Measurements from ENCODE around the gene LRGUK. TPM values are rescaled to one million over a fixed set of nuclear protein-coding genes. Genes with fewer than 3 reads are reported as not detected.

Gene LRGUK
- total and polyA plus RNA-seq, 9 donors: 0.23 to 1.0 (median 0.38) TPM

- H3K36me3 ChIP-seq (ENCODE audit: control insufficient read depth, insufficient read depth, low read length): no peaks in the 10 kb centered on the region
- H3K9me3 ChIP-seq (replicated peaks; ENCODE audit: control insufficient read depth, low read depth, low read length): no peaks in the 10 kb centered on the region
- DNase-seq: no peak
- 60% methylated on average over 1 of the region's 3 CpGs for WGBS (ENCODE audit: insufficient coverage)
- H3K4me3 ChIP-seq (ENCODE audit: low read length): no peak overlapping the region
- H3K27ac ChIP-seq (ENCODE audit: low read length): no peak overlapping the region
- H3K27me3 ChIP-seq (ENCODE audit: control insufficient read depth, insufficient read depth, low read length): no peaks in the 10 kb centered on the region
- no peaks in the 10 kb centered on the region for H3K4me1 ChIP-seq (ENCODE audit: control insufficient read depth, insufficient read depth, low read length)
Observed at GRCh38 chr7:134184767-134185166, 57.6 kb downstream of the LRGUK start.

- Histone ChIP-seq H3K27me3 (ENCODE audit: control insufficient read depth, insufficient read depth, low read length) (no peaks in the 10 kb centered on the region), H3K4me1 (ENCODE audit: control insufficient read depth, insufficient read depth, low read length) (no peaks in the 10 kb centered on the region), H3K36me3 (ENCODE audit: control insufficient read depth, insufficient read depth, low read length) (no peaks in the 10 kb centered on the region), H3K27ac (ENCODE audit: low read length) (no peak overlapping the region), H3K4me3 (ENCODE audit: low read length) (no peak overlapping the region), H3K9me3 (replicated peaks; ENCODE audit: control insufficient read depth, low read depth, low read length) (no peaks in the 10 kb centered on the region)
- no CpG with 5 or more reads among the region's 3 CpGs for WGBS (ENCODE audit: insufficient coverage)
- DNase-seq: no peak
Observed at GRCh38 chr7:134186027-134186426, 58.9 kb downstream of the LRGUK start.

DNA sequence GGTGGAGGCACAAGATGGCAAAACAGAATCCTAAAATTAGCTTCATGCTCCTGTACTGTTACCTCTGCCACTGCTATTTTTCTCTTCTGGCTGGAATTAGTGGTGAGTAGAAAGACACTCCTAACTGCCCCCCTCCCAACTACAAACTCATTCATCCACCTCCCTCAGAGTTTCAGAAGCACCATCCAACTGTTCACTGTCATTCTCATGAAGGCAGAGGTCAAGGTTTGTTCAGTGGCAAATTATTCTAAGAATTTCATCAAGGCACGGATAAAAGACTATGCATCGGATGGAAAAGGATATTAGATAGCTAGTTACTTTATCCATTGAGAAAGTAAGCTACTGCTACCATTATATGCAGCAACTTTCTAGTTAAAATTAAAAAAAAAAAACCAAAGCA is 59.7 kb downstream of the LRGUK start:
- Histone ChIP-seq H3K27me3 (ENCODE audit: control insufficient read depth, insufficient read depth, low read length) (no peaks in the 10 kb centered on the region), H3K4me3 (ENCODE audit: low read length) (no peak overlapping the region)
- no CpG with 5 or more reads among the region's 2 CpGs for WGBS (ENCODE audit: insufficient coverage)

DNA sequence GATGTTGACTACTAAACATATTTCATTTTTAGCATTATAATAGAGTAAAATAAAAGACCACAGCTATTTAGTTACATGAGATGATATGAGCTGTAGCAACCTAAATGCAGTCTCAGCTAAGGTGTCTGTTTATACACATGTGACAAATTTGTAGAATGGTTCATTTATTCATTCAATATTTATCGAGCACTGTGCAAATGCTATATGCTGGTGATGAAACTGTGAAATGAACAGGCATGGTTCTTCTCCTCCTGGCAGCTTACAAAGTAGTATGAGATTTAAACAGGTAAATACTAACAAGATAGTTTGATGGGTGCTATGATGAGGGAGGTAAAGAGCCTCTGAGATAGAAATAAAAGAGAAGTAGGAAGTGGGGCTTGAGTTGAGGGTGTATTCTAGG is 60.8 kb downstream of the LRGUK start:
- no peaks in the 10 kb centered on the region for H3K36me3 ChIP-seq (ENCODE audit: control insufficient read depth, insufficient read depth, low read length)
- no peaks in the 10 kb centered on the region for H3K9me3 ChIP-seq (replicated peaks; ENCODE audit: control insufficient read depth, low read depth, low read length)
- no peak overlapping the region for H3K4me3 ChIP-seq (ENCODE audit: low read length)
- WGBS (ENCODE audit: insufficient coverage): no CpG with 5 or more reads among the region's 1 CpG
- no peak for DNase-seq
- H3K27ac ChIP-seq (ENCODE audit: low read length): no peak overlapping the region
- H3K27me3 ChIP-seq (ENCODE audit: control insufficient read depth, insufficient read depth, low read length): no peaks in the 10 kb centered on the region
- H3K4me1 ChIP-seq (ENCODE audit: control insufficient read depth, insufficient read depth, low read length): no peaks in the 10 kb centered on the region

More for the DNA sequence above, 59.7 kb downstream of the LRGUK start:
- DNase-seq: no peak
- no peaks in the 10 kb centered on the region for H3K4me1 ChIP-seq (ENCODE audit: control insufficient read depth, insufficient read depth, low read length)
- H3K9me3 ChIP-seq (replicated peaks; ENCODE audit: control insufficient read depth, low read depth, low read length): no peaks in the 10 kb centered on the region
- no peaks in the 10 kb centered on the region for H3K36me3 ChIP-seq (ENCODE audit: control insufficient read depth, insufficient read depth, low read length)
- no peak overlapping the region for H3K27ac ChIP-seq (ENCODE audit: low read length)

- no peak for DNase-seq
- H3K4me3 ChIP-seq (ENCODE audit: low read length): no peak overlapping the region
- no peaks in the 10 kb centered on the region for H3K27me3 ChIP-seq (ENCODE audit: control insufficient read depth, insufficient read depth, low read length)
- H3K36me3 ChIP-seq (ENCODE audit: control insufficient read depth, insufficient read depth, low read length): no peaks in the 10 kb centered on the region
- H3K4me1 ChIP-seq (ENCODE audit: control insufficient read depth, insufficient read depth, low read length): no peaks in the 10 kb centered on the region
- H3K27ac ChIP-seq (ENCODE audit: low read length): no peak overlapping the region
- WGBS (ENCODE audit: insufficient coverage): 83% methylated on average over 4 of the region's 4 CpGs
- no peaks in the 10 kb centered on the region for H3K9me3 ChIP-seq (replicated peaks; ENCODE audit: control insufficient read depth, low read depth, low read length)
Observed at GRCh38 chr7:134188311-134188710, 61.2 kb downstream of the LRGUK start.

DNA sequence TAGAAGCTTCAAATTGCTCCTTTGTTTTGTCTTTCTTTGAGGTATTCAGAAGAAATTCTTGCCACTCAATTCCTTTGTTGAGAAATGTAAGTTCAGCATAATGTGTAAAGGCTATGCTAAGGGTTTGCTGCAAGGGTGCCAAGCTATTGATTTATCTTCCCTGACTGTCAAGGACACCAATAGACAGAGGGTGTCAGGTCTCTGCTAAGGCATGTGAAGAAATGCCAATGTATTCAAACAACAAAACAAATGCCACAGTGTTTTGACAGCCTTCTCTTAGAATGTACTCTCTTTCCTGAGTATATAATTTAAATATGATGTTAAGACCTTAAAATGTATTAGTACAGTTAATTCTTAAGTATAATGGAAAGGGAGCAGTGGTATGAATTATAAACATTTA is 62.4 kb downstream of the LRGUK start:
- H3K9me3 ChIP-seq (replicated peaks; ENCODE audit: control insufficient read depth, low read depth, low read length): no peaks in the 10 kb centered on the region

GRCh38 chr7:134191876-134192275 is 64.7 kb downstream of the LRGUK start:
- Histone ChIP-seq H3K9me3 (replicated peaks; ENCODE audit: control insufficient read depth, low read depth, low read length) (no peaks in the 10 kb centered on the region), H3K27me3 (ENCODE audit: control insufficient read depth, insufficient read depth, low read length) (no peaks in the 10 kb centered on the region), H3K36me3 (ENCODE audit: control insufficient read depth, insufficient read depth, low read length) (no peaks in the 10 kb centered on the region), H3K4me3 (ENCODE audit: low read length) (no peak overlapping the region), H3K27ac (ENCODE audit: low read length) (no peak overlapping the region), H3K4me1 (ENCODE audit: control insufficient read depth, insufficient read depth, low read length) (no peaks in the 10 kb centered on the region)
- DNase-seq: no peak
- WGBS (ENCODE audit: insufficient coverage): 100% methylated on average over 1 of the region's 3 CpGs

More for the DNA sequence above, 62.4 kb downstream of the LRGUK start:
- Histone ChIP-seq H3K27ac (ENCODE audit: low read length) (no peak overlapping the region), H3K27me3 (ENCODE audit: control insufficient read depth, insufficient read depth, low read length) (no peaks in the 10 kb centered on the region), H3K4me3 (ENCODE audit: low read length) (no peak overlapping the region), H3K36me3 (ENCODE audit: control insufficient read depth, insufficient read depth, low read length) (no peaks in the 10 kb centered on the region), H3K4me1 (ENCODE audit: control insufficient read depth, insufficient read depth, low read length) (no peaks in the 10 kb centered on the region)
- no peak for DNase-seq

GRCh38 chr7:134193240-134193639 is 66.1 kb downstream of the LRGUK start:
- WGBS (ENCODE audit: insufficient coverage): no CpG with 5 or more reads among the region's 1 CpG
- DNase-seq: no peak
- no peaks in the 10 kb centered on the region for H3K4me1 ChIP-seq (ENCODE audit: control insufficient read depth, insufficient read depth, low read length)
- no peak overlapping the region for H3K27ac ChIP-seq (ENCODE audit: low read length)
- no peaks in the 10 kb centered on the region for H3K27me3 ChIP-seq (ENCODE audit: control insufficient read depth, insufficient read depth, low read length)
- H3K4me3 ChIP-seq (ENCODE audit: low read length): no peak overlapping the region
- no peaks in the 10 kb centered on the region for H3K36me3 ChIP-seq (ENCODE audit: control insufficient read depth, insufficient read depth, low read length)
- no peaks in the 10 kb centered on the region for H3K9me3 ChIP-seq (replicated peaks; ENCODE audit: control insufficient read depth, low read depth, low read length)

- DNase-seq: no peak
Observed at GRCh38 chr7:134195252-134195651, 68.1 kb downstream of the LRGUK start.

GRCh38 chr7:134196439-134196838 is 69.3 kb downstream of the LRGUK start:
- H3K9me3 ChIP-seq (replicated peaks; ENCODE audit: control insufficient read depth, low read depth, low read length): no peaks in the 10 kb centered on the region
- H3K4me3 ChIP-seq (ENCODE audit: low read length): no peak overlapping the region
- no peak for DNase-seq
- H3K4me1 ChIP-seq (ENCODE audit: control insufficient read depth, insufficient read depth, low read length): no peaks in the 10 kb centered on the region
- no peaks in the 10 kb centered on the region for H3K36me3 ChIP-seq (ENCODE audit: control insufficient read depth, insufficient read depth, low read length)
- H3K27ac ChIP-seq (ENCODE audit: low read length): no peak overlapping the region
- WGBS (ENCODE audit: insufficient coverage): no CpG with 5 or more reads among the region's 2 CpGs
- no peaks in the 10 kb centered on the region for H3K27me3 ChIP-seq (ENCODE audit: control insufficient read depth, insufficient read depth, low read length)

More at GRCh38 chr7:134195252-134195651, 68.1 kb downstream of the LRGUK start:
- H3K36me3 ChIP-seq (ENCODE audit: control insufficient read depth, insufficient read depth, low read length): no peaks in the 10 kb centered on the region
- no peaks in the 10 kb centered on the region for H3K4me1 ChIP-seq (ENCODE audit: control insufficient read depth, insufficient read depth, low read length)
- H3K27me3 ChIP-seq (ENCODE audit: control insufficient read depth, insufficient read depth, low read length): no peaks in the 10 kb centered on the region
- H3K9me3 ChIP-seq (replicated peaks; ENCODE audit: control insufficient read depth, low read depth, low read length): no peaks in the 10 kb centered on the region
- no peak overlapping the region for H3K4me3 ChIP-seq (ENCODE audit: low read length)
- no peak overlapping the region for H3K27ac ChIP-seq (ENCODE audit: low read length)

DNA sequence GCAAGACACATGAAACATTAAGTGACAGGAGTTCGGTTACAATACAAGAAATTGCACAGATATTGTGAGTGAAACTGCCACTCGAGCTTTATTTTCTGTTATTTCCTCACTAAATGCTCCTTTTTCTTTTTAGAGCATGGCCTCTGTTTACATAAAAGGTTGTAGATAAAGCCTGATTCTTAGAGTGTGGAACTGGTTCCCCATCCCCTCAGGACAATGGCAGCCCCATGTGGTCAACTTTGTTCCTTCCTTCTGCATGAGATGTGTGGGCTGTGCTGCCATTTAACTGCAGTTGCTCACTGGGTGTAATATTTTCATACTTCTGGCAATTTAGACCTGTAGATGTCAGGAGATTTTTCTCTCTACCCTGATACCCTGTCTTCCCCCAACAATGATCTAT is 70.2 kb downstream of the LRGUK start:
- Histone ChIP-seq H3K27ac (ENCODE audit: low read length) (no peak overlapping the region), H3K9me3 (replicated peaks; ENCODE audit: control insufficient read depth, low read depth, low read length) (no peaks in the 10 kb centered on the region)
- WGBS (ENCODE audit: insufficient coverage): no CpG with 5 or more reads among the region's 2 CpGs

More for the DNA sequence above, 70.2 kb downstream of the LRGUK start:
- no peaks in the 10 kb centered on the region for H3K4me1 ChIP-seq (ENCODE audit: control insufficient read depth, insufficient read depth, low read length)
- H3K27me3 ChIP-seq (ENCODE audit: control insufficient read depth, insufficient read depth, low read length): no peaks in the 10 kb centered on the region
- no peak overlapping the region for H3K4me3 ChIP-seq (ENCODE audit: low read length)
- no peak for DNase-seq
- H3K36me3 ChIP-seq (ENCODE audit: control insufficient read depth, insufficient read depth, low read length): no peaks in the 10 kb centered on the region

Data from muscle of leg (tissue), 11 donors.